Measurements from ENCODE around the gene NRSN2. TPM values are rescaled to one million over a fixed set of nuclear protein-coding genes. Genes with fewer than 3 reads are reported as not detected.

Gene NRSN2
- total RNA-seq, 1 experiment from 2014 or later, result 1.9 TPM

- peak overlapping the region; percentile 64 to 80 for H3K4me3 ChIP-seq (replicated peaks in 1 of 2; ENCODE audit: low read depth in 1 of 2, low read length in 2 of 2)
- peak overlapping the region; percentile 72 for H3K27ac ChIP-seq (ENCODE audit: low read depth, low read length)
- peaks cover 0 to 8% of the 10 kb centered on the region in 2 experiments; a peak in 2 of 4 replicates for H3K9me3 ChIP-seq (ENCODE audit: control insufficient read depth in 1 of 2, insufficient read depth in 1 of 2, low read depth in 1 of 2, low read length in 2 of 2)
- no peaks in the 10 kb centered on the region for H3K79me2 ChIP-seq (ENCODE audit: insufficient read depth, low read length)
- POLR2A ChIA-PET, result interaction anchor here (0.6 to 1.4 kb wide), 11 partner anchors 8 to 35 kb away, joined by 3 to 8 read pairs (median 4); partner anchors contain the start of genes SOX12 and TRIB3
- H3K4me2 ChIP-seq (ENCODE audit: low read length), result peak overlapping the region; percentile 95
- no peaks in the 10 kb centered on the region for H4K20me1 ChIP-seq (ENCODE audit: insufficient read depth)
- H3K9me2 ChIP-seq (ENCODE audit: insufficient read depth), result no peaks in the 10 kb centered on the region
- H3K4me1 ChIP-seq (ENCODE audit: control insufficient read depth in 1 of 2, insufficient read depth in 2 of 2, low read length in 2 of 2), result peaks cover 9 to 24% of the 10 kb centered on the region in 2 experiments
- no peaks in the 10 kb centered on the region for H3K36me3 ChIP-seq (ENCODE audit: control insufficient read depth in 1 of 2, insufficient read depth in 2 of 2, low read length in 2 of 2)
- peak overlapping the region; percentile 40 for H2AFZ ChIP-seq (ENCODE audit: low read depth, low read length, poor library complexity, severe bottlenecking)
- TSS peak; percentile 34 for BruUV-seq (replicated peaks)
- RAD21 ChIA-PET (ENCODE audit: low non-redundant PET in 1 of 2, low total read pairs in 2 of 2, uncharacterized antibody in 2 of 2, unreplicated experiment in 2 of 2), result interaction anchor here in 1 of 2 experiments (1.0 kb wide), 1 partner anchor 17 kb away, joined by 3 read pairs; no protein-coding TSS in a partner anchor
- DNase-seq (ENCODE audit: low read depth, low spot score) (no peak), ATAC-seq (peak; percentile 91)
- intact Hi-C loops (cut with micrococcal nuclease), result no loop called here
- peak overlapping the region; percentile 71 for H3K9ac ChIP-seq (ENCODE audit: low read length)
- CTCF ChIA-PET, result interaction anchor here (0.7 to 1.1 kb wide), 4 partner anchors 14 to 298 kb away, joined by 3 to 5 read pairs (median 4); no protein-coding TSS in a partner anchor
- H3K27me3 ChIP-seq (ENCODE audit: insufficient read depth, low read length), result no peaks in the 10 kb centered on the region
- TF ChIP-seq ZFX (IDR thresholded peaks at IDR 0.05) (peak; percentile 51; the same call in 1 of the 2 replicates), REST (IDR thresholded peaks at IDR 0.05; ENCODE audit: low read depth) (no peak), YY1 (IDR thresholded peaks at IDR 0.05; ENCODE audit: extremely low read depth, insufficient replicate concordance, low read depth, low read length) (no peak), POLR2A (IDR thresholded peaks at IDR 0.05; ENCODE audit: borderline replicate concordance, extremely low read depth, insufficient read depth, insufficient read length) (peak; percentile 70), ZBTB33 (IDR thresholded peaks at IDR 0.05; ENCODE audit: extremely low read depth, insufficient replicate concordance, low read length) (no peak), SP1 (IDR thresholded peaks at IDR 0.05; ENCODE audit: low read depth) (no peak; the same call in 1 of the 2 replicates), EGR1 (IDR thresholded peaks at IDR 0.05; ENCODE audit: low read depth) (no peak; the same call in 1 of the 2 replicates), ELF1 (IDR thresholded peaks at IDR 0.05; ENCODE audit: borderline replicate concordance, low read depth) (no peak), CEBPB (IDR thresholded peaks at IDR 0.05; ENCODE audit: low read depth) (no peak), RAD21 (IDR thresholded peaks at IDR 0.05; ENCODE audit: low read depth) (no peak), SIN3A (IDR thresholded peaks at IDR 0.05; ENCODE audit: low read depth) (no peak), CBX3 (IDR thresholded peaks at IDR 0.05; ENCODE audit: low read depth) (peak; percentile 67; the same call in 1 of the 2 replicates), EZH2phosphoT487 (IDR thresholded peaks at IDR 0.05; ENCODE audit: borderline replicate concordance) (no peak), POLR2AphosphoS5 (IDR thresholded peaks at IDR 0.05; ENCODE audit: low read depth, low read length) (peak; percentile 69), CTCF (IDR thresholded peaks at IDR 0.05 in 2 of 3, conservative IDR thresholded peaks at IDR 0.05 in 1 of 3; ENCODE audit: borderline replicate concordance in 1 of 3, insufficient read depth in 1 of 3, low read depth in 2 of 3, low read length in 2 of 3) (no peak), ZNF274 (IDR thresholded peaks at IDR 0.05; ENCODE audit: low read depth, low read length) (no peak), ATF3 (IDR thresholded peaks at IDR 0.05) (no peak), SRF (IDR thresholded peaks at IDR 0.05; ENCODE audit: low read depth) (no peak)
Measured at GRCh38 chr20:347640-348484, 951 bp downstream of the NRSN2 start.
